Measurements from ENCODE around the gene SPG11.

The SPG11 gene

GRCh38 chr15:44616974-44617373, 46.5 kb downstream of the SPG11 start:
- no peak overlapping the region for H3K4me3 ChIP-seq
- TF ChIP-seq CTCF (IDR thresholded peaks at IDR 0.05): no peak
- DNase-seq (ENCODE audit: low spot score): no peak
- no peak overlapping the region for H3K27ac ChIP-seq

GRCh38 chr15:44606740-44607139, 56.7 kb downstream of the SPG11 start:
- H3K4me3 ChIP-seq: no peak overlapping the region
- no peak for TF ChIP-seq CTCF (IDR thresholded peaks at IDR 0.05)
- H3K27ac ChIP-seq: no peak overlapping the region
- DNase-seq (ENCODE audit: low spot score): no peak

GRCh38 chr15:44603126-44603525, 60.3 kb downstream of the SPG11 start:
- H3K27ac ChIP-seq: no peak overlapping the region
- TF ChIP-seq CTCF (IDR thresholded peaks at IDR 0.05): no peak
- DNase-seq (ENCODE audit: low spot score): no peak
- no peak overlapping the region for H3K4me3 ChIP-seq

- DNase-seq (ENCODE audit: low spot score): no peak
- Histone ChIP-seq H3K4me3 (no peak overlapping the region), H3K27ac (no peak overlapping the region)
- no peak for TF ChIP-seq CTCF (IDR thresholded peaks at IDR 0.05)
Observed at GRCh38 chr15:44598892-44599291, 64.6 kb downstream of the SPG11 start.

- Histone ChIP-seq H3K27ac (no peak overlapping the region), H3K4me3 (no peak overlapping the region)
- DNase-seq (ENCODE audit: low spot score): no peak
- no peak for TF ChIP-seq CTCF (IDR thresholded peaks at IDR 0.05)
Observed at GRCh38 chr15:44598066-44598465, 65.4 kb downstream of the SPG11 start.

- H3K4me3 ChIP-seq: no peak overlapping the region
- no peak for DNase-seq (ENCODE audit: low spot score)
- no peak overlapping the region for H3K27ac ChIP-seq
- TF ChIP-seq CTCF (IDR thresholded peaks at IDR 0.05): no peak
Observed at GRCh38 chr15:44596511-44597010, 66.9 kb downstream of the SPG11 start.

GRCh38 chr15:44595656-44596510, 67.6 kb downstream of the SPG11 start:
- no peak for DNase-seq (ENCODE audit: low spot score)
- no peak for TF ChIP-seq CTCF (IDR thresholded peaks at IDR 0.05)
- Histone ChIP-seq H3K27ac (no peak overlapping the region), H3K4me3 (no peak overlapping the region)
